ENCODE measurements around the gene NLRC5.

DNA sequence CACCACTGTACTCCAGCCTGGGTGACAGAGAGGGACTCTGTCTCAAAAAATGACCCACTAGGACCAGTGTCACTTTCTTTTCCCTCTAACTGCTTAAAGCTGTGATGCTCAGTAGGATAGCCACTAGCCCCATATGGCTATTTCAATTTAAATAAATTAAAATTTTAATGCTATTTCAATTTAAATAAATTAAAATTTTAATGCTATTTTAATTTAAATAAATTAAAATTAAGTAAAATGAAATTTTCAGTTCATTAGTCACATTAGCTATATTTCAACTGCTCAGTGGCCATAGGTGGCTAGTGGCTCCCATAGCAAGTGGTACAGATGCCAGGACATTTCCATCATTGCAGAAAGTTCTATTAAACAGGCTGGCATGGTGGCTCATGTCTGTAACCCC lies 43.0 kb downstream of the NLRC5 start:
- TF ChIP-seq, protein P1, sequence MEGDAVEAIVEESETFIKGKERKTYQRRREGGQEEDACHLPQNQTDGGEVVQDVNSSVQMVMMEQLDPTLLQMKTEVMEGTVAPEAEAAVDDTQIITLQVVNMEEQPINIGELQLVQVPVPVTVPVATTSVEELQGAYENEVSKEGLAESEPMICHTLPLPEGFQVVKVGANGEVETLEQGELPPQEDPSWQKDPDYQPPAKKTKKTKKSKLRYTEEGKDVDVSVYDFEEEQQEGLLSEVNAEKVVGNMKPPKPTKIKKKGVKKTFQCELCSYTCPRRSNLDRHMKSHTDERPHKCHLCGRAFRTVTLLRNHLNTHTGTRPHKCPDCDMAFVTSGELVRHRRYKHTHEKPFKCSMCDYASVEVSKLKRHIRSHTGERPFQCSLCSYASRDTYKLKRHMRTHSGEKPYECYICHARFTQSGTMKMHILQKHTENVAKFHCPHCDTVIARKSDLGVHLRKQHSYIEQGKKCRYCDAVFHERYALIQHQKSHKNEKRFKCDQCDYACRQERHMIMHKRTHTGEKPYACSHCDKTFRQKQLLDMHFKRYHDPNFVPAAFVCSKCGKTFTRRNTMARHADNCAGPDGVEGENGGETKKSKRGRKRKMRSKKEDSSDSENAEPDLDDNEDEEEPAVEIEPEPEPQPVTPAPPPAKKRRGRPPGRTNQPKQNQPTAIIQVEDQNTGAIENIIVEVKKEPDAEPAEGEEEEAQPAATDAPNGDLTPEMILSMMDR (IDR thresholded peaks at IDR 0.05; ENCODE audit: insufficient read depth, low read length, poor library complexity, severe bottlenecking), result no peak
- TF ChIP-seq EZH2phosphoT487 (conservative IDR thresholded peaks at IDR 0.05; ENCODE audit: low read length), result no peak
